Nephron progenitor cell (in vitro differentiated cells): ENCODE results near the gene FBXO36.
A peak's percentile ranks its signal among the peaks of the same experiment; 100 is the strongest.

ENCODE experiments used
- DNase-seq: peaks from one replicate; pipeline ENCODE4 v3.0.0; 2021
- H3K27ac Mint-ChIP-seq: 2 replicates; pipeline ENCODE4 v1.8.0; 2021; ENCODE audit warnings: mild to moderate bottlenecking, moderate library complexity, mixed read lengths
- H3K27me3 Mint-ChIP-seq: 2 replicates; pipeline ENCODE4 v1.8.0; 2021; ENCODE audit warnings: mild to moderate bottlenecking, low read depth, mixed read lengths; ENCODE audit not compliant: poor library complexity
- H3K36me3 Mint-ChIP-seq: 2 replicates; pipeline ENCODE4 v1.8.0; 2021; ENCODE audit warnings: low read depth, mixed read lengths
- H3K4me1 Mint-ChIP-seq: 2 replicates; pipeline ENCODE4 v1.8.0; 2021; ENCODE audit warnings: mixed read lengths
- H3K4me3 Mint-ChIP-seq: 2 replicates; pipeline ENCODE4 v1.8.0; 2021; ENCODE audit warnings: mild to moderate bottlenecking, moderate library complexity, mixed read lengths
- H3K9me3 Mint-ChIP-seq: 2 replicates; pipeline ENCODE4 v1.8.0; 2021; ENCODE audit warnings: mild to moderate bottlenecking, moderate library complexity, mixed read lengths
- TF ChIP-seq, protein P1 (sequence below): fragments of 200-600 bp; sonication (generic); IDR thresholded peaks from 2 replicates; pipeline ENCODE4 v1.5.0; 2021; ENCODE audit warnings: antibody characterized with exemption

FBXO36 gene

DNA sequence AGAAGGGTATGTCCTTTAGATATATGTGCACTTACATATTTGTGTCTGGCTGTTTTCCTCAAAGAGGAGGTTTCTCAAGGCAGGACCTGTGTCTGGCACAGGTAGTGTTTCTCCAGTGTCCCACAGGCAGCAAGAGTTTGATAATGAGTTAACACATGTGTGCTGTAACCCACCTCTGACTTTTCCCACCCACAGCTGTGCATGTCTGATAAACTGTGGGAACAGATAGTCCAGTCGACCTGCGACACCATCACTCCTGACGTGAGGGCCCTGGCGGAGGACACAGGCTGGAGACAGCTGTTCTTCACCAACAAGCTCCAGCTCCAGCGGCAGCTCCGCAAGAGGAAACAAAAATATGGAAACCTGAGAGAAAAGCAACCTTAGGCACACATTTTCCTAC lies 88.2 kb downstream of the FBXO36 start:
- Mint-ChIP-seq H3K27ac (no peak overlapping the region), H3K36me3 (peaks cover 20% of the 10 kb centered on the region), H3K4me3 (no peak overlapping the region), H3K27me3 (no peaks in the 10 kb centered on the region), H3K4me1 (peaks cover 4% of the 10 kb centered on the region), H3K9me3 (peaks cover 8% of the 10 kb centered on the region)
- TF ChIP-seq, protein P1, sequence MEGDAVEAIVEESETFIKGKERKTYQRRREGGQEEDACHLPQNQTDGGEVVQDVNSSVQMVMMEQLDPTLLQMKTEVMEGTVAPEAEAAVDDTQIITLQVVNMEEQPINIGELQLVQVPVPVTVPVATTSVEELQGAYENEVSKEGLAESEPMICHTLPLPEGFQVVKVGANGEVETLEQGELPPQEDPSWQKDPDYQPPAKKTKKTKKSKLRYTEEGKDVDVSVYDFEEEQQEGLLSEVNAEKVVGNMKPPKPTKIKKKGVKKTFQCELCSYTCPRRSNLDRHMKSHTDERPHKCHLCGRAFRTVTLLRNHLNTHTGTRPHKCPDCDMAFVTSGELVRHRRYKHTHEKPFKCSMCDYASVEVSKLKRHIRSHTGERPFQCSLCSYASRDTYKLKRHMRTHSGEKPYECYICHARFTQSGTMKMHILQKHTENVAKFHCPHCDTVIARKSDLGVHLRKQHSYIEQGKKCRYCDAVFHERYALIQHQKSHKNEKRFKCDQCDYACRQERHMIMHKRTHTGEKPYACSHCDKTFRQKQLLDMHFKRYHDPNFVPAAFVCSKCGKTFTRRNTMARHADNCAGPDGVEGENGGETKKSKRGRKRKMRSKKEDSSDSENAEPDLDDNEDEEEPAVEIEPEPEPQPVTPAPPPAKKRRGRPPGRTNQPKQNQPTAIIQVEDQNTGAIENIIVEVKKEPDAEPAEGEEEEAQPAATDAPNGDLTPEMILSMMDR, result no peak
- no peak for DNase-seq

DNA sequence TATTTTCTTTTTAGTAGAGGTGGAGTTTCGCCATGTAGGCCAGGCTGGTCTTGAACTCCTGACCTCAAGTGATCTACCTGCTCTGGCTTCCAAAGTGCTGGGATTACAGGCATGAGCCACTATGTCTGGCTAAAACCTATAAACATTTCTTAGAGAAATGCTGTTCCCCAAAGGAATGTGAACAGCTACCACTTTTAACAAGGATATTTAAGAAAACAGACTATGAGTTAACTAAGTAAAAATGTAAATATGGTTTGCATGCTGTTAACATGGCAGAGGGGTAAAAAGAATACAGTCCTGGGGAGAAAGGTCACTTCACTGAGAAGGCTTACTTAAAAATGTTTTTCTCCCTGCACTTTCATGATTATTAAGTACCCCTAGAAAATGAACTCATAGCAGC lies 89.3 kb downstream of the FBXO36 start:
- Mint-ChIP-seq H3K27ac (no peak overlapping the region), H3K27me3 (peaks cover 4% of the 10 kb centered on the region), H3K9me3 (peaks cover 16% of the 10 kb centered on the region), H3K36me3 (peaks cover 27% of the 10 kb centered on the region), H3K4me3 (no peak overlapping the region), H3K4me1 (peaks cover 4% of the 10 kb centered on the region)
- TF ChIP-seq, protein P1, result no peak
- DNase-seq, result no peak

DNA sequence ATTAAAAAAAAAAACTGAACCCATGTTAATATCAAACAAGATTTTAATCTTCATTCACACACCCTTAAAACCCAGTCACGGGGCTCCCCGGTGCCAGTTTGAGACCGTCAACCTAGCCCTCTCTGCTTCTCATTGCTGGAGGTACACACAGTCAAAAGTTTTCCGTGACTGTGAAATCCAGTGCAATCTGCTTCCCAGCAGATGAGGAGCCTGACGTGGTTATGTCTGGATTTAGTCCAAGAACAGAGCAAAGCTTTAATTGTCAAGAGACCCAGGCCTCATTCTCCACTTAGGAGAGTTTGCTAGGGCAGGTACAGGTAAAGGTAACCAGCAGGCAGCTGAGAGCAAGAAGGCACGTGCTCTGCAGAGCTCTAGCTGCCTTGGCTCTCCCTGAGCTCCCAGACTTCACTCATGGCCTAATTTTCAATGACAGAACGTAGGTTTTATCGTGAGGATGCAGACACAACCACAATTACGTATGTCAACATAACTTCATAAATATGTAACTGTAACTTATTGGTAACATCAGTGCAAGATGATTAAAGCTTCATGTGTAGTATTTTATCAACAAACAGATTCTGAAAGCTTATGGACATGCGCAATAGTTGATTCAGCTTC lies 90.1 kb downstream of the FBXO36 start:
- peaks cover 20% of the 10 kb centered on the region for H3K9me3 Mint-ChIP-seq
- TF ChIP-seq, protein P1, result no peak
- no peak overlapping the region for H3K4me3 Mint-ChIP-seq
- H3K36me3 Mint-ChIP-seq, result peaks cover 27% of the 10 kb centered on the region
- no peak for DNase-seq
- peaks cover 4% of the 10 kb centered on the region for H3K4me1 Mint-ChIP-seq
- H3K27me3 Mint-ChIP-seq, result peaks cover 4% of the 10 kb centered on the region
- peak overlapping the region; percentile 52 for H3K27ac Mint-ChIP-seq

DNA sequence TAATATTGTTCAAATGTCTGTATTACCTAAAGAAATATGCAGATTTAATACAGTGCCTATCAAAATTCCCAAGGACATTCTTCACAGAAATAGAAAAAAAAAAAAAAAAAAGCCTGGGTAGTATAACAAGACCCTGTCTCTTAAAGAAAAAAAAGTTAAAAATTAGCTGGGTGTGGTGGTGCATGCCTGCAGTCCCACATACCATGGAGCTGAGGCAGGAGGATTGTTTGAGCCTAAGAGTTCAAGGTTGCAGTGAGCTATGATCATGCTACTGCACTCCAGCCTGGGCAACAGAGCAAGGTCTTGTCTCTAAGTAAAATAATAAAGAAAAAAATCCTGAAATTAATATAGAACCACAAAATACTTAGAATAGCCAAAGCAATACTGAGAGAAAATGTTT lies 94.5 kb downstream of the FBXO36 start:
- DNase-seq, result no peak
- TF ChIP-seq, protein P1, result no peak
- Mint-ChIP-seq H3K9me3 (peaks cover 22% of the 10 kb centered on the region), H3K27me3 (peaks cover 4% of the 10 kb centered on the region), H3K27ac (no peak overlapping the region), H3K4me3 (no peak overlapping the region), H3K36me3 (peaks cover 19% of the 10 kb centered on the region), H3K4me1 (no peaks in the 10 kb centered on the region)

DNA sequence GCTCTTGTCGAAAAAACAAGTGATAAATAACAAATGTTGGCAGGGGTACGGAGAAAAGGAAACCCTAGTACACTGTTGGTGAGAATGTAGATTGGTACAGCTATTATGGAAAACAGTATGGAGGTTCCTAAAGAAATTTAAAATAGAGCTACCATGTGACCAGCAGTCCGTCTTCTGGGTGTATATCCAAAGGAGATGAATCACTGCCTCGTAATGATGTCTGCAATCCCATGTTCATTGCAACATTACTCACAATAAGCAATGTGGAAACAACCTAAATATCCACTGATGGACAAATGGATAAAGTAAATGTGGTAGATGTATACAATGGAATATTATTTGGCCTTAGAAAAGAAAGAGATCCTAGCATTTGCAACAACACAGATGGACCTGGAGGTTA lies 95.8 kb downstream of the FBXO36 start:
- DNase-seq, result no peak
- H3K36me3 Mint-ChIP-seq, result peaks cover 19% of the 10 kb centered on the region
- H3K4me3 Mint-ChIP-seq, result no peak overlapping the region

DNA sequence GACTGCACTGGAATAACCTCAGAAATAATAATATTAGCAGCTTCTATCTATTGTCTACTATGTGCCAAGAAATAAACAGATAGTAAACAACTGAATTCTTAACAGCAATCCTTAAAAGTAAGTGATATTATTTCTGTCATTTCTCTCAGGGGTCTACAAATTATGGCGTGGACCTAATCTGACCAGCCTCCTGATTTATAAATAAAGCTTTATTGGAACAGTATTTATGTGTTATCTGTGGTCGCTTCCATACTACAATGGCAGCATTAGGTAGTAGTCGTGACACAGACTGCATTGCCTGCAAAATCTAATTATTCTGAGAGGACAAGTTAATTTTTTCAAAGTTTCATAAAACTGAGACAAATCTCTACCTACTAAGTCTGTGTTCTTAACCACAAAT lies 97.4 kb downstream of the FBXO36 start:
- no peak for DNase-seq
- peaks cover 14% of the 10 kb centered on the region for H3K36me3 Mint-ChIP-seq
- no peak overlapping the region for H3K4me3 Mint-ChIP-seq
- TF ChIP-seq, protein P1, result no peak
- H3K9me3 Mint-ChIP-seq, result peaks cover 22% of the 10 kb centered on the region
- no peak overlapping the region for H3K27ac Mint-ChIP-seq
- H3K4me1 Mint-ChIP-seq, result no peaks in the 10 kb centered on the region
- peaks cover 6% of the 10 kb centered on the region for H3K27me3 Mint-ChIP-seq

More for the DNA sequence above, 95.8 kb downstream of the FBXO36 start:
- H3K27ac Mint-ChIP-seq, result no peak overlapping the region
- peaks cover 22% of the 10 kb centered on the region for H3K9me3 Mint-ChIP-seq
- TF ChIP-seq, protein P1, result no peak
- no peaks in the 10 kb centered on the region for H3K4me1 Mint-ChIP-seq
- peaks cover 4% of the 10 kb centered on the region for H3K27me3 Mint-ChIP-seq
